Neural progenitor cell (in vitro differentiated cells): ENCODE measurements around the gene MIGA1. TPM values are rescaled to one million over a fixed set of nuclear protein-coding genes. Genes with fewer than 3 reads are reported as not detected.

Source experiments
- DNase-seq: peaks from one replicate; pipeline ENCODE4 v3.0.0-alpha.2; 2016; ENCODE audit warnings: low spot score
- H2AFZ ChIP-seq: fragments of 200-600 bp; sonication (generic); replicated peaks from 2 replicates; pipeline ENCODE4 v1.6.1; 2016; ENCODE audit warnings: antibody characterized with exemption
- H3F3A ChIP-seq: fragments of 200-600 bp; sonication (generic); 2 replicates; pipeline ENCODE4 v1.6.1; 2016; ENCODE audit warnings: antibody characterized with exemption, low read depth
- H3K27ac ChIP-seq: fragments of 200-600 bp; sonication (generic); 2 replicates; pipeline ENCODE4 v1.5.1; 2016; ENCODE audit warnings: mild to moderate bottlenecking
- H3K27me3 ChIP-seq: fragments of 200-600 bp; sonication (generic); 2 replicates; pipeline ENCODE4 v1.6.1; 2016; ENCODE audit warnings: mild to moderate bottlenecking, moderate library complexity
- H3K36me3 ChIP-seq: fragments of 200-600 bp; sonication (generic); 2 replicates; pipeline ENCODE4 v1.5.1; 2016
- H3K4me1 ChIP-seq: fragments of 200-600 bp; sonication (generic); 2 replicates; pipeline ENCODE4 v1.6.1; 2016; ENCODE audit warnings: mixed run types
- H3K4me2 ChIP-seq: fragments of 200-600 bp; sonication (generic); 2 replicates; pipeline ENCODE4 v1.6.1; 2016
- H3K4me3 ChIP-seq: fragments of 200-600 bp; sonication (generic); 2 replicates; pipeline ENCODE4 v1.5.1; 2016
- H3K79me2 ChIP-seq: fragments of 200-600 bp; sonication (generic); 2 replicates; pipeline ENCODE4 v1.6.1; 2016; ENCODE audit warnings: low read depth
- H3K9ac ChIP-seq: fragments of 200-600 bp; sonication (generic); 2 replicates; pipeline ENCODE4 v1.6.1; 2016
- H3K9me3 ChIP-seq: fragments of 200-600 bp; sonication (generic); 2 replicates; pipeline ENCODE4 v1.5.1; 2016; ENCODE audit warnings: low read depth
- H4K20me1 ChIP-seq: fragments of 200-600 bp; sonication (generic); 2 replicates; pipeline ENCODE4 v1.6.1; 2016; ENCODE audit warnings: low read depth
- H3K27ac Mint-ChIP-seq: 3 replicates; pipeline ENCODE4 v1.8.0; 2021; ENCODE audit warnings: mixed read lengths
- H3K27me3 Mint-ChIP-seq: 2 replicates; pipeline ENCODE4 v1.8.0; 2022; ENCODE audit warnings: low read depth, mild to moderate bottlenecking, inconsistent platforms, moderate library complexity, mixed read lengths; ENCODE audit not compliant: insufficient read depth
- H3K36me3 Mint-ChIP-seq: 3 replicates; pipeline ENCODE4 v1.8.0; 2021; ENCODE audit warnings: mixed read lengths
- H3K4me1 Mint-ChIP-seq: 3 replicates; pipeline ENCODE4 v1.8.0; 2021; ENCODE audit warnings: mixed read lengths
- H3K4me3 Mint-ChIP-seq: 3 replicates; pipeline ENCODE4 v1.8.0; 2021; ENCODE audit warnings: mild to moderate bottlenecking, moderate library complexity, mixed read lengths
- H3K9me3 Mint-ChIP-seq: 3 replicates; pipeline ENCODE4 v1.8.0; 2020; ENCODE audit warnings: mixed read lengths
- CTCF ChIP-seq: fragments of 200-600 bp; sonication (generic); IDR thresholded peaks from 2 replicates; pipeline ENCODE4 v1.5.1; 2017; ENCODE audit warnings: antibody characterized with exemption, mild to moderate bottlenecking
- EZH2 ChIP-seq: fragments of 200-600 bp; sonication (generic); IDR thresholded peaks from 2 replicates; pipeline ENCODE4 v1.6.1; 2017; ENCODE audit warnings: antibody characterized with exemption, mild to moderate bottlenecking, moderate library complexity
- EZH2phosphoT487 ChIP-seq: fragments of 200-600 bp; sonication (generic); IDR thresholded peaks from 2 replicates; pipeline ENCODE4 v1.6.1; 2017; ENCODE audit warnings: antibody characterized with exemption
- total RNA-seq: library from RNA; depleted of rRNA; stranded (reverse); fragments of >200 nt; gene quantifications from 2 replicates; pipeline ENCODE4 v1.2.3, GENCODE V29; 2015; ENCODE audit warnings: low replicate concordance

The MIGA1 gene, protein sequence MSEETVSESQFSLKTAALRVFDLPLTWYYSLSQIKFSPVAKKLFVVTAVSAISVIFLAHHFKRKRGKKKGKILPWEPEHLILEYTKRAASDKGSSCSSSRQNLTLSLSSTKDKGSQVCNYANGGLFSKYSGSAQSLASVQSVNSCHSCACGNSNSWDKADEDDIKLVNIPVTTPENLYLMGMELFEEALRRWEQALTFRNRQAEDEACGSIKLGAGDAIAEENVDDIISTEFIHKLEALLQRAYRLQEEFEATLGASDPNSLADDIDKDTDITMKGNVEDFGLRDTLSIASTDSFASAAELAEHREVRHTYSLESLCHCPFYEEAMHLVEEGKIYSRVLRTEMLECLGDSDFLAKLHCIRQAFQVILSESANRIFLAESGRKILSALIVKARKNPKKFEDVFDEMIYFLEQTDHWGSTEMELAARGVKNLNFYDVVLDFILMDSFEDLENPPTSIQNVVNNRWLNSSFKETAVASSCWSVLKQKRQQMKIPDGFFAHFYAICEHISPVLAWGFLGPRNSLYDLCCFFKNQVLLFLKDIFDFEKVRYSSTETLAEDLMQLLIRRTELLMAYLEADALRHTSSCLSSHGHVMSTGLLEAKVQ
- total RNA-seq = 7.8 and 12.6 TPM in 2 replicates

DNA sequence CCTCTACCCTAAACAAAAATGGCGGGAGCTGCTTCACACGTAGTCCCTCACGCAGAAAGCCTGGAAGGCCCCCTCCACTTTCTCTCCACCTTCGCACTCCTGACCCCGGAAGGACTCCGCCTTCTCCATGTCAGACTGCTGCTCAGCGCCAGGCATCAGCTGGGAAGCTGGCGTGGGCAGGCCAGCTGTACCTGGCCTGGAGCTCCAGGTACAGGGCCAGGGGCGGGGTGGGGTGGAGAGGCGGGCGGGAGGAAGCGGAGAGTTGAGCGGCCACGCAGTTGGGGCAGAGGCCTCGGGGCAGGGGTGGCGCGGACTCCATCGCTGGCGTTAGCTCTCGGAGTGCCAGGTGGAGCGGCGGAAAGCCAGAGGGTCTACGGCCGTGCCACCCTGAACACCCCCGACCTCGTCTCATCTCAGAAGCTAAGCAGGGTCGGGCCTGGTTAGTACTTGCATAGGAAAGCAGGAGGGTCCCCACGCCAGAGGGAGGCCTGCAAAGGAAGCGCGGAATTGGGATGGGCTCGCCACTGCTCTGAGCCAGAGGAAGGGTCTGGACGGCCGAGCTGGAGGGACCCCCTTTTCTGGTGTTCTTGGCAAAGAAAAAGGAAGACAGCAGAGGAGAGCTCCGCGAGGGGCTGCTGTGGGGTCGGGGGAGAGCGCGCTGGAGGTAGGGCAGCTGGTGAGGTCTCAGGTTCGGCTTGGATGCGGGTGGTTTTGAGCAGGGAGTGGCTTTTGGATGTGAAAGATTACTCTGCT is at the start of gene MIGA1:
Gene MIGA1 (plus strand): TSS at position 121 of the 753 bp plus-strand sequence. CDS start 3,604 bp downstream, outside the sequence.
- H3K27me3 Mint-ChIP-seq = peaks cover 2% of the 10 kb centered on the region
- Histone ChIP-seq H2AFZ (peak within 1 kb of the TSS; percentile 99), H3K9ac (peak within 1 kb of the TSS; percentile 72), H3K79me2 (peaks cover 33% of the 10 kb centered on the region), H3K27me3 (no peaks in the 10 kb centered on the region), H3K4me1 (peaks cover 5% of the 10 kb centered on the region), H3K36me3 (no peaks in the 10 kb centered on the region), H3F3A (no peaks in the 10 kb centered on the region), H3K4me3 (peak within 1 kb of the TSS; percentile 88), H3K9me3 (no peaks in the 10 kb centered on the region), H4K20me1 (no peaks in the 10 kb centered on the region), H3K27ac (no peak within 1 kb of the TSS), H3K4me2 (peak within 1 kb of the TSS; percentile 86)
- H3K4me3 Mint-ChIP-seq = peak within 1 kb of the TSS; percentile 93
- peaks cover 3% of the 10 kb centered on the region for H3K9me3 Mint-ChIP-seq
- TF ChIP-seq EZH2phosphoT487 = no peak
- no peak for TF ChIP-seq EZH2
- TF ChIP-seq CTCF = no peak
- DNase-seq = peak; percentile 91
- H3K36me3 Mint-ChIP-seq = peaks cover 8% of the 10 kb centered on the region
- peak within 1 kb of the TSS; percentile 52 for H3K27ac Mint-ChIP-seq
- H3K4me1 Mint-ChIP-seq = peaks cover 18% of the 10 kb centered on the region

DNA sequence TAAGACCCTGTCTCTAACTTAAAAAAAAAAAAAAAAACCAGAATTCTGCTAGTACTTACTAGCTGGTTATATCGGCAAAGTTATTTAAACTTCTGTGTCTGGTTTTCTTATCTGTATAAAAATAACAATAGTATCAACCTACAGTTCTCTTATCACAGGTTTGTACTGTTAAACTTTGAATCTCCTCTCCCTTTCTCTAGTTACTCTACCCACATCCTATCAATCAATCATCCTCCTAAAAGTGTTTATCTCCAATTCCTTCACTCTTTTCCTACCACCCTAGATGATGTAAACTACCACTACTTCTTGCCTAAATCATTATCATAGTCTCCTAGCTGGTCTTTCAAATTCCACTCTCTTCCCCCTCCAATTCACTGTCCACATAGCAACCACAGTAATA is 47.4 kb upstream of the MIGA1 start:
- no peaks in the 10 kb centered on the region for H3F3A ChIP-seq
- no peak overlapping the region for H3K27ac Mint-ChIP-seq
- H4K20me1 ChIP-seq = no peaks in the 10 kb centered on the region
- no peaks in the 10 kb centered on the region for H3K9me3 Mint-ChIP-seq
- no peak overlapping the region for H3K9ac ChIP-seq
- H3K27me3 ChIP-seq = no peaks in the 10 kb centered on the region
- no peaks in the 10 kb centered on the region for H3K9me3 ChIP-seq
- peaks cover 19% of the 10 kb centered on the region for H3K36me3 Mint-ChIP-seq
- H3K4me3 Mint-ChIP-seq = no peak overlapping the region
- H3K36me3 ChIP-seq = peaks cover 23% of the 10 kb centered on the region
- no peak overlapping the region for H3K4me2 ChIP-seq
- TF ChIP-seq EZH2 (no peak), CTCF (no peak), EZH2phosphoT487 (no peak)
- no peak overlapping the region for H3K4me3 ChIP-seq
- no peak overlapping the region for H3K27ac ChIP-seq
- H3K27me3 Mint-ChIP-seq = no peaks in the 10 kb centered on the region
- H2AFZ ChIP-seq = no peak overlapping the region
- no peaks in the 10 kb centered on the region for H3K4me1 Mint-ChIP-seq
- DNase-seq = no peak
- no peaks in the 10 kb centered on the region for H3K4me1 ChIP-seq
- H3K79me2 ChIP-seq = no peaks in the 10 kb centered on the region

GRCh38 chr1:77739235-77739634 is 40.2 kb upstream of the MIGA1 start:
- H3K79me2 ChIP-seq = peaks cover 30% of the 10 kb centered on the region
- no peak overlapping the region for H3K4me2 ChIP-seq
- no peak for DNase-seq
- no peak overlapping the region for H2AFZ ChIP-seq
- Mint-ChIP-seq H3K4me3 (no peak overlapping the region), H3K9me3 (no peaks in the 10 kb centered on the region), H3K4me1 (peaks cover 3% of the 10 kb centered on the region), H3K36me3 (peaks cover 26% of the 10 kb centered on the region), H3K27me3 (no peaks in the 10 kb centered on the region), H3K27ac (no peak overlapping the region)
- H3K4me3 ChIP-seq = no peak overlapping the region
- H3K27ac ChIP-seq = no peak overlapping the region
- H3F3A ChIP-seq = no peaks in the 10 kb centered on the region
- H3K36me3 ChIP-seq = peaks cover 9% of the 10 kb centered on the region
- peaks cover 4% of the 10 kb centered on the region for H4K20me1 ChIP-seq
- H3K4me1 ChIP-seq = no peaks in the 10 kb centered on the region
- no peak overlapping the region for H3K9ac ChIP-seq
- no peak for TF ChIP-seq EZH2
- no peaks in the 10 kb centered on the region for H3K9me3 ChIP-seq
- H3K27me3 ChIP-seq = no peaks in the 10 kb centered on the region
